Aorta (tissue), 5 donors: ENCODE measurements around the gene PPM1D. TPM values are rescaled to one million over a fixed set of nuclear protein-coding genes. Genes with fewer than 3 reads are reported as not detected.

Source experiments
- ATAC-seq: fragments of 200-7000 bp; cut with Tn5 transposase; one replicate; pipeline ENCODE4 v1.9.1; 2022; ENCODE audit warnings: moderate library complexity; ENCODE audit not compliant: low FRiP score
- DNase-seq, 2 donors: peaks; one replicate each; pipeline ENCODE4 v3.0.0-alpha.2; 2020
- H3K27ac ChIP-seq, 2 donors: one replicate each; pipeline ENCODE4 v1.5.1; 2013; ENCODE audit warnings: low read length in 2 of 2, mild to moderate bottlenecking in 2 of 2, moderate library complexity in 2 of 2, control low read depth in 1 of 2, inconsistent platforms in 1 of 2, low read depth in 1 of 2
- H3K27me3 ChIP-seq, 2 donors: one replicate each; pipeline ENCODE4 v1.6.1; 2013; ENCODE audit warnings: control low read depth in 1 of 2, low read length in 1 of 2, mild to moderate bottlenecking in 1 of 2, moderate library complexity in 1 of 2; ENCODE audit not compliant: insufficient read depth in 2 of 2, control insufficient read depth in 1 of 2
- H3K36me3 ChIP-seq, 2 donors: one replicate each; pipeline ENCODE4 v1.6.1; 2013; ENCODE audit warnings: control low read depth in 1 of 2, low read length in 1 of 2, mild to moderate bottlenecking in 1 of 2; ENCODE audit not compliant: insufficient read depth in 2 of 2, control insufficient read depth in 1 of 2
- H3K4me1 ChIP-seq, 2 donors: one replicate each; pipeline ENCODE4 v1.6.1; 2013; ENCODE audit warnings: low read length in 2 of 2, control low read depth in 1 of 2, mild to moderate bottlenecking in 1 of 2, moderate library complexity in 1 of 2; ENCODE audit not compliant: insufficient read depth in 2 of 2, control insufficient read depth in 1 of 2
- H3K4me3 ChIP-seq, 2 donors: one replicate each; pipeline ENCODE4 v1.5.1; 2013; ENCODE audit warnings: low read length in 2 of 2, control low read depth in 1 of 2, mild to moderate bottlenecking in 1 of 2
- H3K9me3 ChIP-seq: one replicate; pipeline ENCODE4 v1.6.1; 2013; ENCODE audit warnings: mild to moderate bottlenecking, low read length; ENCODE audit not compliant: control insufficient read depth
- WGBS, 2 donors: extraction: QIAGEN DNeasy Blood & Tissue Kit; methylation state at CpG; one replicate each; pipeline ENCODE4 v1.1.7; 2013; 5-methylcytosine and 5-hydroxymethylcytosine counted together
- intact Hi-C, 2 donors: fragments of 100-400 bp; cut with DNase I; formaldehyde crosslinking; loops; one replicate each; pipeline versions ENCODE4 v1.14.2 to v1.15.0; 2022
- polyA plus RNA-seq, 2 donors: library from polyadenylated mRNA; stranded (reverse); fragments of 200-250 nt; gene quantifications; one replicate each; pipeline ENCODE4 v1.2.3, GENCODE V29; 2013
- total RNA-seq, 2 donors: library from RNA; stranded (reverse); fragmentation: NEBNext Ultra II Directional; extraction: Animal tissue kit (Norgen Biotek cat#: 25700); gene quantifications; one replicate each; pipeline ENCODE4 v1.2.1, GENCODE V29; 2021
- donor health status: healthy with polysubstance abuse.
- donor health status: Bipolar disorder and iron deficiency.
- donor health status: DM: no; HTN: no; CAD: no.
- donor health status: DM: no; HTN: no; CAD: no.
- donor health status: DM: yes; HTN: yes; CAD: no.

PPM1D gene
- total and polyA plus RNA-seq, 4 donors, result 2.0 to 16.0 (median 10.1) TPM

- Histone ChIP-seq H3K27me3 (no peaks in the 10 kb centered on the region), H3K36me3 (no peaks in the 10 kb centered on the region), H3K27ac (no peak overlapping the region), H3K4me1 (no peaks in the 10 kb centered on the region), H3K9me3 (no peaks in the 10 kb centered on the region), H3K4me3 (peak overlapping the region; percentile 33 to 75)
- peak in 1 of 2 donors; percentile 51 for DNase-seq
- 28 to 31% methylated on average over 17 of the region's 17 CpGs for WGBS, 2 donors
- intact Hi-C loops, result no loop called here
- ATAC-seq, result no peak
Observed at GRCh38 chr17:60676758-60677307, 76.8 kb downstream of the PPM1D start.

- H3K4me3 ChIP-seq, result peak within 1 kb of the TSS; percentile 60 to 75
- 0 to 1% methylated on average over 50 to 51 of the region's 51 CpGs for WGBS, 2 donors
- ATAC-seq (peak; percentile 99), DNase-seq (peak; percentile 98 to 99)
- no peaks in the 10 kb centered on the region for H3K4me1 ChIP-seq
- intact Hi-C loops, result no loop called here
- H3K9me3 ChIP-seq, result no peaks in the 10 kb centered on the region
- no peaks in the 10 kb centered on the region for H3K36me3 ChIP-seq
- H3K27me3 ChIP-seq, result no peaks in the 10 kb centered on the region
- H3K27ac ChIP-seq, result peak within 1 kb of the TSS in 1 of 2 donors; percentile 4
Observed at GRCh38 chr17:60677308-60678117, 77.5 kb downstream of the PPM1D start, which contains the start of gene BCAS3. Gene BCAS3, plus strand, starts transcription at chr17:60677851.

- H3K36me3 ChIP-seq, result no peaks in the 10 kb centered on the region
- peak overlapping the region in 1 of 2 donors; percentile 4 for H3K27ac ChIP-seq
- intact Hi-C loops, result no loop called here
- 5 to 6% methylated on average over 6 of the region's 6 CpGs for WGBS, 2 donors
- ATAC-seq (no peak), DNase-seq (no peak)
- H3K27me3 ChIP-seq, result no peaks in the 10 kb centered on the region
- H3K9me3 ChIP-seq, result no peaks in the 10 kb centered on the region
- no peaks in the 10 kb centered on the region for H3K4me1 ChIP-seq
- peak overlapping the region; percentile 29 to 60 for H3K4me3 ChIP-seq
Observed at GRCh38 chr17:60678118-60678444, 78.1 kb downstream of the PPM1D start.

GRCh38 chr17:60679287-60679686 lies 79.3 kb downstream of the PPM1D start:
- DNase-seq (no peak), ATAC-seq (no peak)
- H3K9me3 ChIP-seq, result no peaks in the 10 kb centered on the region
- no peaks in the 10 kb centered on the region for H3K36me3 ChIP-seq
- H3K4me3 ChIP-seq, result no peak overlapping the region
- no peaks in the 10 kb centered on the region for H3K4me1 ChIP-seq
- WGBS, 2 donors, result 77 to 85% methylated on average over 4 of the region's 4 CpGs
- H3K27ac ChIP-seq, result no peak overlapping the region
- intact Hi-C loops, result no loop called here
- no peaks in the 10 kb centered on the region for H3K27me3 ChIP-seq

- no peaks in the 10 kb centered on the region for H3K4me1 ChIP-seq
- H3K9me3 ChIP-seq, result no peaks in the 10 kb centered on the region
- no peaks in the 10 kb centered on the region for H3K27me3 ChIP-seq
- no peak for ATAC-seq
- no peak overlapping the region for H3K27ac ChIP-seq
- peaks cover 0 to 5% of the 10 kb centered on the region in 2 donors for H3K36me3 ChIP-seq
- 94 to 97% methylated on average over 6 of the region's 6 CpGs for WGBS, 2 donors
- intact Hi-C loops, result no loop called here
- no peak overlapping the region for H3K4me3 ChIP-seq
- peak in 1 of 2 donors; percentile 25 for DNase-seq
Observed at GRCh38 chr17:60680754-60681153, 80.8 kb downstream of the PPM1D start.

- no peak for DNase-seq
- no peaks in the 10 kb centered on the region for H3K27me3 ChIP-seq
- H3K4me1 ChIP-seq, result no peaks in the 10 kb centered on the region
- intact Hi-C loops, result no loop called here
- peaks cover 0 to 5% of the 10 kb centered on the region in 2 donors for H3K36me3 ChIP-seq
- no peak overlapping the region for H3K27ac ChIP-seq
- H3K9me3 ChIP-seq, result no peaks in the 10 kb centered on the region
- ATAC-seq, result no peak
- no peak overlapping the region for H3K4me3 ChIP-seq
- 92 to 97% methylated on average over 6 to 7 of the region's 7 CpGs for WGBS, 2 donors
Observed at GRCh38 chr17:60685437-60685836, 85.4 kb downstream of the PPM1D start.

- ATAC-seq, result no peak
- H3K4me3 ChIP-seq, result no peak overlapping the region
- peaks cover 0 to 3% of the 10 kb centered on the region in 2 donors for H3K36me3 ChIP-seq
- DNase-seq, result no peak
- no peaks in the 10 kb centered on the region for H3K27me3 ChIP-seq
- H3K4me1 ChIP-seq, result no peaks in the 10 kb centered on the region
- H3K27ac ChIP-seq, result no peak overlapping the region
- no peaks in the 10 kb centered on the region for H3K9me3 ChIP-seq
- intact Hi-C loops, result no loop called here
Observed at GRCh38 chr17:60695960-60696359, 96.0 kb downstream of the PPM1D start.

GRCh38 chr17:60699090-60699489 lies 99.1 kb downstream of the PPM1D start:
- peaks cover 0 to 3% of the 10 kb centered on the region in 2 donors for H3K36me3 ChIP-seq
- no peaks in the 10 kb centered on the region for H3K4me1 ChIP-seq
- H3K27ac ChIP-seq, result no peak overlapping the region
- no peaks in the 10 kb centered on the region for H3K27me3 ChIP-seq
- intact Hi-C loops, result no loop called here
- no peak overlapping the region for H3K4me3 ChIP-seq
- 95 to 98% methylated on average over 3 of the region's 3 CpGs for WGBS, 2 donors
- ATAC-seq (no peak), DNase-seq (no peak)
- no peaks in the 10 kb centered on the region for H3K9me3 ChIP-seq

- WGBS, 2 donors, result 82 to 84% methylated on average over 3 of the region's 3 CpGs
- H3K4me1 ChIP-seq, result no peaks in the 10 kb centered on the region
- ATAC-seq (no peak), DNase-seq (no peak)
- H3K27ac ChIP-seq, result no peak overlapping the region
- intact Hi-C loops, result no loop called here
- H3K4me3 ChIP-seq, result no peak overlapping the region
- H3K9me3 ChIP-seq, result no peaks in the 10 kb centered on the region
- no peaks in the 10 kb centered on the region for H3K27me3 ChIP-seq
- peaks cover 0 to 3% of the 10 kb centered on the region in 2 donors for H3K36me3 ChIP-seq
Observed at GRCh38 chr17:60704170-60704569, 104.2 kb downstream of the PPM1D start.
